ENCODE measurements around the gene COX6A1. TPM values are rescaled to one million over a fixed set of nuclear protein-coding genes. Genes with fewer than 3 reads are reported as not detected.
"Not testable (repeated sequence)": the region's sequence is repeated elsewhere in the genome, so short reads cannot be mapped to it uniquely, and the experiment has no call there.

COX6A1 gene
- total RNA-seq, 4 donors from 2014 or later: 469 to 1,865 (median 1,048) TPM

DNA sequence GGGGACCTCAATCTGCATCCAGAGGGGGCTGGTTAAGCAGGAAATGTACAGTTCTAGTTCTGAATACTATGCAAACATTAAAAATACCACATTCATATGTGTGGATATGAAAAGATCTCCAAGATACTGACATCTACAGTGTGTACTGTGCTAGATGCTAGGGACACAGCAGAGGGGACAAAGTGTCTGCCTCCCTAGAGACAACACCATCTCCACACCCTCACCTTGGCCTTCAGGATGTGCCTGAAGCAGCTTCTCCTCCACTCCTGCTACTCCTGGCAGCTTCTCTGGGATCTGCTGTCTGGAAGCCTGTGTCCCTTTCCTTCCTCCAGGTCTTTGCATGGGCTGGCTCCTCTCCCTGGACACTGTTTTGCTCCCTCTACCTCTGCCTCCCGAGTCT, 42.3 kb downstream of the COX6A1 start:
- WGBS, 2 donors (ENCODE audit: low coverage in 1 of 2): 87% methylated on average over 1 of the region's 1 CpG; no CpG with 5 or more reads in 1 of the 2 donors
- Histone ChIP-seq H3K4me3 (no peak overlapping the region), H3K9me3 (no peaks in the 10 kb centered on the region), H3K36me3 (no peaks in the 10 kb centered on the region), H3K4me1 (peaks cover 0 to 5% (median 2%) of the 10 kb centered on the region in 4 donors), H3K27me3 (no peaks in the 10 kb centered on the region), H3K27ac (no peak overlapping the region)
- intact Hi-C loops (cut with DNase I; ENCODE audit: low total_unique reads): no loop called here
- DNase-seq: no peak
- in situ Hi-C loops (cut with MboI; ENCODE audit: low pct_ligation_motif_present in 1 of 4, low pct_unique_long_range_greater_than_20kb in 1 of 4, low sequenced_read_pairs in 3 of 4): no loop called here
- TF ChIP-seq POLR2AphosphoS5 (IDR thresholded peaks at IDR 0.05) (no peak), EP300 (IDR thresholded peaks at IDR 0.05; ENCODE audit: low read depth) (no peak), POLR2A (IDR thresholded peaks at IDR 0.05) (no peak)
- TF ChIP-seq, protein P1, sequence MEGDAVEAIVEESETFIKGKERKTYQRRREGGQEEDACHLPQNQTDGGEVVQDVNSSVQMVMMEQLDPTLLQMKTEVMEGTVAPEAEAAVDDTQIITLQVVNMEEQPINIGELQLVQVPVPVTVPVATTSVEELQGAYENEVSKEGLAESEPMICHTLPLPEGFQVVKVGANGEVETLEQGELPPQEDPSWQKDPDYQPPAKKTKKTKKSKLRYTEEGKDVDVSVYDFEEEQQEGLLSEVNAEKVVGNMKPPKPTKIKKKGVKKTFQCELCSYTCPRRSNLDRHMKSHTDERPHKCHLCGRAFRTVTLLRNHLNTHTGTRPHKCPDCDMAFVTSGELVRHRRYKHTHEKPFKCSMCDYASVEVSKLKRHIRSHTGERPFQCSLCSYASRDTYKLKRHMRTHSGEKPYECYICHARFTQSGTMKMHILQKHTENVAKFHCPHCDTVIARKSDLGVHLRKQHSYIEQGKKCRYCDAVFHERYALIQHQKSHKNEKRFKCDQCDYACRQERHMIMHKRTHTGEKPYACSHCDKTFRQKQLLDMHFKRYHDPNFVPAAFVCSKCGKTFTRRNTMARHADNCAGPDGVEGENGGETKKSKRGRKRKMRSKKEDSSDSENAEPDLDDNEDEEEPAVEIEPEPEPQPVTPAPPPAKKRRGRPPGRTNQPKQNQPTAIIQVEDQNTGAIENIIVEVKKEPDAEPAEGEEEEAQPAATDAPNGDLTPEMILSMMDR (IDR thresholded peaks at IDR 0.05): no peak

DNA sequence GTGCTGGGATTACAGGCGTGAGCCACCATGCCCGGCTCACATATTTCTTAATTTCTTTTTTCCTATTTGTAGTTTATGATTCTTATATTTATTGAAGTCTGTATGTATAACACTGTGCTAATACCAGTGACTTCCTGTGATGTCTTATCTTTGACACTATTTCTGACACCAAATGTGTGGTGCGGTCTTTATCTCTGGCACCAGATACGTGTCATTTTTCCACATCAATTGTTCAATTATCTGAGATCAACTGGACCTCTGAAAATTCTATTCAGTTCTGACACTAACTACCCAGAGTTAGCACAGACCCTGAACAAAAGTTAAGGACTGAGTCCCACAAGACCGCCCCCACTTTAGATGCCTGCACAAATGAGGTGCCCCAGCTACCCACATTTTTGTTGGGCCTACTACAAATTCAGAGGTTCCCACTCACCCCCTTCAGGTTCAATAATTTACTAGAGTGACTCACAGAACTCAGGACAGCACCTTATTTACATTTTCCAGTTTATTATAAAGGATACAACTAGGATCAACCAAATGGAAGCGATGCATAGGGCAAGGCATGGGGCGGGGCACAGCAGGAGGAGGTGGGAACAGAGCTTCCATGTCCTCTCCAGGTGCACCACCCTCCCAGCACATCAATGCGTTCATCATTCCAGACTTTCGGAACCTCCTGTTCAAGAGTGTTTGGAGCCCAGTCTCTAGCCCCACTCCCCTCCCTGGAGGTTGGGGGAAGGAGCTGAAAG, 43.3 kb downstream of the COX6A1 start:
- no peaks in the 10 kb centered on the region for H3K36me3 ChIP-seq
- H3K9me3 ChIP-seq: no peaks in the 10 kb centered on the region
- peaks cover 0 to 5% (median 2%) of the 10 kb centered on the region in 4 donors for H3K4me1 ChIP-seq
- 94% methylated on average over 8 to 9 of the region's 9 CpGs for WGBS, 2 donors (ENCODE audit: low coverage in 1 of 2)
- intact Hi-C loops (cut with DNase I; ENCODE audit: low total_unique reads) (no loop called here), in situ Hi-C loops (cut with MboI; ENCODE audit: low pct_ligation_motif_present in 1 of 4, low pct_unique_long_range_greater_than_20kb in 1 of 4, low sequenced_read_pairs in 3 of 4) (no loop called here)
- H3K27me3 ChIP-seq: no peaks in the 10 kb centered on the region
- no peak overlapping the region for H3K27ac ChIP-seq
- TF ChIP-seq, protein P1 (IDR thresholded peaks at IDR 0.05): no peak
- no peak for TF ChIP-seq EP300 (IDR thresholded peaks at IDR 0.05; ENCODE audit: low read depth)
- no peak for TF ChIP-seq POLR2AphosphoS5 (IDR thresholded peaks at IDR 0.05)
- TF ChIP-seq POLR2A (IDR thresholded peaks at IDR 0.05): no peak
- DNase-seq: no peak
- H3K4me3 ChIP-seq: no peak overlapping the region

DNA sequence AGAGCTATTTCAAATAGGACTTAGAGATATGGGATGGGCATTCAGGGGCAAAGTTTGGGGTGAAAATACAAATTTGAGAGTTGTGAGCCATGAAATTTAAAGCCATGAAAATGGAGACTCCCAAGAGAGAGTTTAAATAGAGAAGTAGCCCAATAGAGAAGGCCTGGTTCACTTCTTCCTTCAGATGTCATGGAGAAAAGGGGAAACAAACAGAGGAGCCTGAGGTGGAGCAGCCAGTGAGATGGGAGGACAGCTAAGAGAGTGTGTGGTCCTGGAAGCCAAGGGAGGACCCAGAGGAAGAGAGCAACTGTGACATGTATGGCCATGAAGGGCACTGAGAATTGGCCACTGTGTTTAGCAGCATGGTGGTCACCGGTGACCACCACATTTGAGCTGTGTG, 45.7 kb downstream of the COX6A1 start:
- Histone ChIP-seq H3K9me3 (no peaks in the 10 kb centered on the region), H3K4me3 (no peak overlapping the region), H3K36me3 (no peaks in the 10 kb centered on the region), H3K4me1 (peaks cover 0 to 5% (median 2%) of the 10 kb centered on the region in 4 donors), H3K27ac (no peak overlapping the region), H3K27me3 (no peaks in the 10 kb centered on the region)
- intact Hi-C loops (cut with DNase I; ENCODE audit: low total_unique reads) (no loop called here), in situ Hi-C loops (cut with MboI; ENCODE audit: low pct_ligation_motif_present in 1 of 4, low pct_unique_long_range_greater_than_20kb in 1 of 4, low sequenced_read_pairs in 3 of 4) (no loop called here)
- DNase-seq: no peak
- TF ChIP-seq EP300 (IDR thresholded peaks at IDR 0.05; ENCODE audit: low read depth) (no peak), POLR2AphosphoS5 (IDR thresholded peaks at IDR 0.05) (no peak), POLR2A (IDR thresholded peaks at IDR 0.05) (no peak)
- TF ChIP-seq, protein P1 (IDR thresholded peaks at IDR 0.05): no peak
- 83 to 96% methylated on average over 1 of the region's 1 CpG for WGBS, 2 donors (ENCODE audit: low coverage in 1 of 2)

DNA sequence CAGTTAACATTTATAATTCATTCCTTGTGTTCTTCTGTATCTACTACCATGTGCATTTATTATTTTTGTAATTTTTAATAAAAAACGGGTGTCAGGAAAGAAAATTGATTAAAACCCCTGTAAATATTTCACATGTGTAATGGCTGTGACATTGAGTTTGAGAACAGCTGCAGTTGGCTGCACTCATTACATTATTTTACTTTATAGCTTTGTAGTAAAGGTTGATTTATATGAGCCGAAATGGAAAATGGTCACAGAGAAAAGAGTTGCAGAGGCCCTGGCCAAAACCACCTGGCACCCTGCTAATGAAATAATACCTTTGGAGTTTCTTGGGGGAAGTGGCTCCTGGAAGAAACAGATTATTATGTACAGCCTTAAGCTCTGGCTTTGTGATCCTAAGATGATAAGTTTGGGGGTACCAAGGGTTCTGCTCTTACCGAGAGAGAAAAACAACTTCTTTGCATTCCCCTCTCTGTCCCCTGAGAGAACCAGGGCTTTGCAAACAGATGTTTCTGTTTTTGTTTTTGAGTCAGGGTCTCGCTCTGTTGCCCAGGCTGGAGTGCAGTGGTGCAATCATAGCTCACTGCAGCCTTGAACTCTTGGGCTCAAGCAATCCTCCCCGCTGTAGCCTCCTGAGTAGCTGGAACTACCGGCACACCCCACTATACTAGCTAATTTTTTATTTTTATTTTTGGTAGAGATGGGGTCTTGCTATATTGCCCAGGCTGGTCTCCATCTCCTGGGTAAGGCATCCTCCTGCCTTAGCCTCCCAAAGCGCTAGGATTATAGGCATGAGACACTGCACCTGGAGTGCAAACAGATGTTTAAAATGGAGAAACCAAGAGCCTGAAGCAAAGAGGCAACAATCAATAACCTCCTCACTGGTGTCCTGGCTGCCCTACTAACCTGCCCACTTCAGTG, 48.3 kb downstream of the COX6A1 start:
- Histone ChIP-seq H3K27ac (no peak overlapping the region), H3K9me3 (no peaks in the 10 kb centered on the region), H3K27me3 (no peaks in the 10 kb centered on the region), H3K4me3 (no peak overlapping the region), H3K4me1 (no peaks in the 10 kb centered on the region), H3K36me3 (no peaks in the 10 kb centered on the region)
- WGBS, 2 donors (ENCODE audit: low coverage in 1 of 2): 76 to 83% methylated on average over 4 to 7 of the region's 7 CpGs
- no peak for DNase-seq
- in situ Hi-C loops (cut with MboI; ENCODE audit: low pct_ligation_motif_present in 1 of 4, low pct_unique_long_range_greater_than_20kb in 1 of 4, low sequenced_read_pairs in 3 of 4): no loop called here
- TF ChIP-seq, protein P1 (IDR thresholded peaks at IDR 0.05): no peak
- no peak for TF ChIP-seq POLR2AphosphoS5 (IDR thresholded peaks at IDR 0.05)
- TF ChIP-seq EP300 (IDR thresholded peaks at IDR 0.05; ENCODE audit: low read depth): no peak
- TF ChIP-seq POLR2A (IDR thresholded peaks at IDR 0.05): no peak
- intact Hi-C loops (cut with DNase I; ENCODE audit: low total_unique reads): no loop called here

- H3K9me3 ChIP-seq, H3K27ac ChIP-seq: not testable (repeated sequence)
Observed at GRCh38 chr12:120487552-120487951, 49.6 kb downstream of the COX6A1 start.

More at GRCh38 chr12:120487552-120487951, 49.6 kb downstream of the COX6A1 start:
- DNase-seq; H3K27me3 ChIP-seq; H3K4me3 ChIP-seq; intact Hi-C loops (cut with DNase I; ENCODE audit: low total_unique reads); in situ Hi-C loops (cut with MboI; ENCODE audit: low pct_ligation_motif_present in 1 of 4, low pct_unique_long_range_greater_than_20kb in 1 of 4, low sequenced_read_pairs in 3 of 4); H3K36me3 ChIP-seq; H3K4me1 ChIP-seq: not testable (repeated sequence)
- WGBS, 2 donors (ENCODE audit: low coverage in 1 of 2): 94% methylated on average over 7 of the region's 7 CpGs; no CpG with 5 or more reads in 1 of the 2 donors
